Coronary artery (tissue), 2 donors: ENCODE results near the gene PRPH.
A peak's percentile ranks its signal among the peaks of the same experiment; 100 is the strongest.
"Not testable (repeated sequence)": the region's sequence is repeated elsewhere in the genome, so short reads cannot be mapped to it uniquely, and the experiment has no call there.

Experiments
- DNase-seq: peaks from one replicate; pipeline ENCODE4 v3.0.0-alpha.2; 2017; ENCODE audit warnings: low spot score
- H3K27ac ChIP-seq, 2 donors: fragments of 200-600 bp; sonication (generic); one replicate each; pipeline ENCODE4 v1.5.1; 2016 to 2019
- H3K4me3 ChIP-seq: fragments of 200-600 bp; sonication (generic); 2 replicates; pipeline ENCODE4 v1.5.1; 2016; ENCODE audit warnings: mild to moderate bottlenecking, moderate library complexity
- TF ChIP-seq, protein P1 (sequence below): fragments of 200-600 bp; sonication (generic); IDR thresholded peaks from one replicate; pipeline ENCODE4 v1.5.1; 2019; ENCODE audit warnings: antibody characterized with exemption

Gene PRPH

DNA sequence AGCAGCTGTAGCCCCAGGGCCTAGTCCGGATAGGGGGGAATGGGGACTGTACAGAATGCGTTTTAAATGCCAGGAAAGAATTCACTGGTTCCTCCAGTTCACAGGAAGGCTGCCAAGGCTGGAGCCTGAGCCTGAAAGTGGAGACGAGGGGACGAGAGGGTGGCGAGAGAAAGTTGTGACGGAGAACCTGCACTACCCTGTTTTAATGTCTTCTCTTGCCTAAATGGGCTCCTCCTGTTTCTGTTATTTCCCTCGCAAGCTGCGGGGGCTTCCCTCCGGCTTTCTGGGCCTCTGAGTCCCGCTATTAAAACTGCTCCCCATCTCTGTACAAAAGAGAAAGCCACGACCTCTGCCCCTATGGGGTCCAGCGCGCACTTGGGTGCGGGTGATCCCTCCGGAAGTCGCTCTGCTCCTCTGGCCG is 37.5 kb downstream of the PRPH start:
- TF ChIP-seq, protein P1, sequence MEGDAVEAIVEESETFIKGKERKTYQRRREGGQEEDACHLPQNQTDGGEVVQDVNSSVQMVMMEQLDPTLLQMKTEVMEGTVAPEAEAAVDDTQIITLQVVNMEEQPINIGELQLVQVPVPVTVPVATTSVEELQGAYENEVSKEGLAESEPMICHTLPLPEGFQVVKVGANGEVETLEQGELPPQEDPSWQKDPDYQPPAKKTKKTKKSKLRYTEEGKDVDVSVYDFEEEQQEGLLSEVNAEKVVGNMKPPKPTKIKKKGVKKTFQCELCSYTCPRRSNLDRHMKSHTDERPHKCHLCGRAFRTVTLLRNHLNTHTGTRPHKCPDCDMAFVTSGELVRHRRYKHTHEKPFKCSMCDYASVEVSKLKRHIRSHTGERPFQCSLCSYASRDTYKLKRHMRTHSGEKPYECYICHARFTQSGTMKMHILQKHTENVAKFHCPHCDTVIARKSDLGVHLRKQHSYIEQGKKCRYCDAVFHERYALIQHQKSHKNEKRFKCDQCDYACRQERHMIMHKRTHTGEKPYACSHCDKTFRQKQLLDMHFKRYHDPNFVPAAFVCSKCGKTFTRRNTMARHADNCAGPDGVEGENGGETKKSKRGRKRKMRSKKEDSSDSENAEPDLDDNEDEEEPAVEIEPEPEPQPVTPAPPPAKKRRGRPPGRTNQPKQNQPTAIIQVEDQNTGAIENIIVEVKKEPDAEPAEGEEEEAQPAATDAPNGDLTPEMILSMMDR, result no peak
- DNase-seq, result peak; percentile 22
- no peak overlapping the region for H3K4me3 ChIP-seq
- H3K27ac ChIP-seq, result no peak overlapping the region

GRCh38 chr12:49332891-49333371 is 38.0 kb downstream of the PRPH start:
- TF ChIP-seq, protein P1, result no peak
- DNase-seq, result no peak
- Histone ChIP-seq H3K4me3 (peak overlapping the region; percentile 35), H3K27ac (no peak overlapping the region)

- H3K4me3 ChIP-seq, H3K27ac ChIP-seq, DNase-seq: not testable (repeated sequence)
Observed at GRCh38 chr12:49333778-49334177, 38.8 kb downstream of the PRPH start.

DNA sequence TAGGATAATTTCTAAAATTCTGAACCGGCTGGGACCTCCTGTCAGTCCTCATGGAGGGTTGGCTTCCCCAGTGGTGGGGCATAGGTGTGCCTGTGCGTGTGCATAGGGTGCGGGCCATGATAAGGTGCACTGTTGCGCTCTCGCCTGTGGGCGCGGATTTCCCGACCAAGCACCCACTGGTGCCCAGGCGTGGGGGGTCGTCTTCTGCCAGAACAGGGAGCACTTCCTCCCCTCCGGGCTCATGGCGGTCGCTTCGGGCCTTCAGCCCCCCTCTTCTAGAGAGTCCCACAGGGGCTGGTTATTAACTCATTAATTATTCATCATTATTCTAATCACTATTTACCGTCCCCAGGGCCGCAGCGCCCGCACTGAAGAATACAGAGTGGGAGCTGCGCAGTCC is 39.3 kb downstream of the PRPH start:
- no peak overlapping the region for H3K27ac ChIP-seq
- no peak overlapping the region for H3K4me3 ChIP-seq
- TF ChIP-seq, protein P1, result no peak
- no peak for DNase-seq

DNA sequence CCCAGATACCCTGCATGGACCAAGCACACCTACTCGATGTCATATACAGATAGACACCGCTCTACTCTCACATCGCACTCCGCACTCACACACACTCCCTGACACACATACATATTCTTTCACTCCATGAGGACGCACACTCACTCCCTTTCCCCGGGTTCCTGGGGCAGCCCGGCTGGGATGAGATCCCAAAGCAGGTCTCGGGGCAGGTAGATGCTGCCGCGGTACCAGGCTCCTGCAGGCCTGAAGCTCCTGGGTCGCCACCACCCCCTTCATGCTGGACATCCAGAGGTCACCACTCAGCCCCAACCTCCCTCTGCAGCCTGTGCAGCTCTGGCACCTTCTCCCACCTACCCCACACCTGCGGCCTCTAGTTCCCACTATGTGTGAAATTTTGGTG is 39.7 kb downstream of the PRPH start:
- TF ChIP-seq, protein P1, result no peak
- H3K27ac ChIP-seq, result no peak overlapping the region
- H3K4me3 ChIP-seq, result no peak overlapping the region
- DNase-seq, result no peak

DNA sequence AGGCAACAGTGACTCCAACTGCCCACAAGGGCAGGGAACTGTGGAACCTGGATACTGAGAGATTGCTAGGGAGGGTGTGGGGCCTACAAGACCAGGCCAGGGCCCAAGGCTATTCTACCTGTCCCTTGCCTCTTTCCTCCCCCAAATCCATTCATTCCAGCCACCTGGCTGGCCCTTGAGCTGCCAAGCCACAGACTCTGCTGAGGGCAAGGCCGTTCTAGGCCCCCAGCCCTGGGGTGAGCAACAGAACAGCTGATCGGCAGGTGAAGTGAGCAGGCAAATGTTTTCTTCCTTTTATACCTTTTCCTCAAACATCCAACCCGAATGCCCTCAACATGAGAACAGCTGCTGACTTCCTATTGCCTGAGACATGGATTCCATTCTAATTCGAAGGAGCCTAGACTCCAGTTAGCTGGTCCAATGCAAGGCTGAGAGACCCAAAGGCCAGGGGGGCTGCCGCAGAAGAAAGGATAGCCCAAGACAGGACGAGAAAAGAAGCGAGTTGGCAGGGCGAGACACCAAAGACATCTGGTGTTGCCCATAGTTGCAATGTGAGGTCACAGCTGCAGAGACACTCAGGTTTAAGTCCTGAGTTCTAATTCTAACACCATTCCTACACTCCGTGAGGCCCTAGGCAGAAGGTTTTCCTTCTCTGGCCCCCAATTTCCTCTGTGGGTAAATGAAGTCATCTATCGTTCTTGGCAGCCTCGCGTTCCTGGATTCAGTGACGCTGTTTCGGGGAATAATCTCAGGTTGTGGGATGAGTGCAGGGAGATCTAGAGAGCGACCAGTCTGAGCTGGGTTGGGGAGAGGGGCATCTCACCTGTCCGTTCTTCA is 40.4 kb downstream of the PRPH start:
- no peak overlapping the region for H3K27ac ChIP-seq
- H3K4me3 ChIP-seq, result no peak overlapping the region
- DNase-seq, result no peak
- TF ChIP-seq, protein P1, result no peak

DNA sequence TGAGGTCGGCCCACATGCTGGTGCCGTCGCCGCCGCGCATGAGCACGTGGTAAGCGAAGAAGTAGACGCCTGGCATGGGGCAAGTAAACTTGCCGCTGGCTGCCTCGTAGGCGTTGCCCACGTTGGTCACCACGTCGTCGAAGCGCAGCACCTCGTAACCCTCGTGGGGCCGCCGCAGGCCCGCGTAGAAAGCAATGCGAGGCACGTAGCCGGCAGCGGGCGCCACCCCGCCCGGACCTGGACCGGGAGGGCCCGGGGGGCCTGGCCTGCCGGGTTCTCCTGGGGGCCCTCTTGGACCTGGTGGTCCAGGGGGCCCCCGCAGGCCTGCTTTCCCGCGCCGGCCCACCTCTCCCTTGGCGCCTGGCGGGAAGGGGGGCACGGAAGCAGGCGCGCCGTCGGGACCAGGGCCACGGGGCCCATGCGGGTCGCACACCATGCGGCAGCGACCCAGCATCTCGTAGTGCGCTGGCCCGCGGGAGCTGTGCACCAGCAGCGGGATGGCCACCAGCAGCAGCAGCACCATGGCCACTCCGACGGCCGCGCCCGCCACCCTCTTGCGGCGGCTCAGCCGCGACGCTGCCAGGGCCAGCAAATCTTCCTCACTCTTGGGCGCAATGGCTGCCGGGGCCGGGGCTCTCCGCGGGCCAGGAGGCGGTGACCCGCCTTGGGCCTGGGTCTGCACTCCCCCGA is 41.2 kb downstream of the PRPH start:
- TF ChIP-seq, protein P1, result no peak
- peak overlapping the region; percentile 67 for H3K4me3 ChIP-seq
- no peak for DNase-seq
- H3K27ac ChIP-seq, result no peak overlapping the region
